HG03460 (cell line): ENCODE data around the gene ALG1L2.
"Not testable (repeated sequence)": the region's sequence is repeated elsewhere in the genome, so short reads cannot be mapped to it uniquely, and the experiment has no call there.

Experiments
- ATAC-seq: cut with Tn5 transposase; IDR thresholded peaks from one replicate; pipeline ENCODE4 v1.9.1; 2021; ENCODE audit not compliant: unreplicated experiment

The ALG1L2 gene

DNA sequence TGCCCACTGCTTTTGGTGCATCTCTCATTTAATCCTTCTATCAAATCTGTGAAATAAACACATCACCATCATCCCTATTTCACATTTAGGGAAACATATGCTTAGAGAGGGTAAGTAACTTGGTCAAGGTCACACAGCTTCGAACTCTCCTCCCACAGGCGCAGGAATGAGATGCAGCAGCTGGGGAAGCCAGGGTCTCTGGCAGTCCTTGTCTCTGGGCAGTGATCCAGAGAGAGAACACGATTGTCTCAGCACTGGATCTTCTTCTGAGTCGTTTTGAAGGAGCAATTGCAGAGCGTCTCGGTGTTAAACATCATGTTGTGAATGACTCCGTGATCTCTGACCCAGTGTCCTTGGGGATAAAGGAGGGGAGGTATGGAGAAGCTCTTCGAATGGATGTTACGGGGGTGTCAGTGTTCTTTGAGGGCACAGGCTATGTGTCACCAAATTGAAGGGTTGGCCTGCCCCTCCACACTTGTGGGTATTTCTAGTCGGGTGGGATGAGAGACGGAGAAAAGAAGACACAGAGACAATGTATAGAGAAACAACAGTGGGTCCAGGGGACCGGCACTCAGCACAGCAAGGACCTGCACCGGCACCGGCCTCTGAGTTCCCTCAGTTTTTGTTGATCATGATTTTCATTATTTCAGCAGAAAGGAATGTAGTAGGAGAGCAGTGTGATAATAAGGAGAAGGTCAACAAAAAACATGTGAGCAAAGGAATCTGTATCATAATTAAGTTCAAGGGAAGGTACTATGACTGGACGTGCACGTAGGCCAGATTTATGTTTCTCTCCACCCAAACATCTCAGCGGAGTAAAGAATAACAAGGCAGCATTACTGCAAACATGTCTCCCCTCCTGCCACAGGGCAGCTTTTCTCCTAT, 41.5 kb downstream of the ALG1L2 start:
- ATAC-seq: not testable (repeated sequence)

DNA sequence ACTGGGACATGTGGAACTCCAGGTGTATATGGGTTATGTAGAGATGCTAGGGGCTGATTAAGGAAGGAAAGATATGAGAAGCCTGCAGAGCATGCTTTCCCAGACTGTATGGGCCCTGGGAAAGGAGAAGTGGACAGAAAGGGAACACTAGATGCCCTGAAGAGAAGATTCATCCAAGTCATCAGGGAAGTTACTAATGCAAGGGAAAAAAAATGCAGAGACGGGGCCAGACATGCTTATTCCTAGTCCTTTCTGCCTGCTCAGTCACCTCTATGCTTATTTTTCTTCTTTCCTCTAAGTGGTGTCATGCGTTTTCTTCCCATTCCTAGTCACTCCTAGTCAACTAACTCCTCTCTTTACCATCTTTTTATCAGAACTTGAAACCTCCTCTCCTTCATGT, 43.8 kb downstream of the ALG1L2 start:
- ATAC-seq: not testable (repeated sequence)

DNA sequence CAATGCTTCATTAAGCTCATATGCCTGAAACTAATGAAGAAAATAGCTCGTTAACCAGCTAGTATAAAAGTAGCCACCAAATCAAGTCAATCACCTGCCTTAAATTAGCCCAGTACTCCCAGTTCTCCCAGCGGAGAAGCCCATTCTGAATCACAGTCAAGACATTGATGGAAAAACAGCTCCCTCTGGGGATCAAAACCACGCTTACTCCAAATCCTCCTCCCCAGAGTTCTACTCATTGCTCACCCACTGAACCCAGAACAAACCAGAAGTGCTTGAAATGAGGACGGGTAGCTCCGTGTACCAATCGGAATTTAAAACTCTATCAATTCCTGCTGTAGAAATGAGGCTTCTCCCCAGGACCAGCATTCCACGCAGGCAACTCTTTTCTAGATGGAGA, 54.7 kb downstream of the ALG1L2 start:
- not testable (repeated sequence) for ATAC-seq

DNA sequence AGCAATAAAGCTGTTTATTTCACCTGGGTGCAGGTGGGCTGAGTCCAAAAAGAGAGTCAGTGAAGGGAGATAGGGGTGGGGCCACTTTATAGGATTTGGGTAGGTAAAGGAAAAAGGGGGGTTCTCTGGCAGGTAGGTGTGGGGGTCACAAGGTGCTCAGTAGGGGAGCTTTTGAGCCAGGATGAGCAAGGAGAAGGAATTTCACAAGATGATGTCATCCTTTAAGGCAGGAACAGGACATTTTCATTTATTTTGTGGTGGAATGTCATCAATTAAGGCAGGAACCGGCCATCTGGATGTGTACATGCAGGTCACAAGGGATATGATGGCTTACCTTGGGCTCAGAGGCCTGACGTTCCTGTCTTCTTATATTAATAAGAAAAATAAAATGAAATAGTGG, 56.1 kb downstream of the ALG1L2 start:
- not testable (repeated sequence) for ATAC-seq

DNA sequence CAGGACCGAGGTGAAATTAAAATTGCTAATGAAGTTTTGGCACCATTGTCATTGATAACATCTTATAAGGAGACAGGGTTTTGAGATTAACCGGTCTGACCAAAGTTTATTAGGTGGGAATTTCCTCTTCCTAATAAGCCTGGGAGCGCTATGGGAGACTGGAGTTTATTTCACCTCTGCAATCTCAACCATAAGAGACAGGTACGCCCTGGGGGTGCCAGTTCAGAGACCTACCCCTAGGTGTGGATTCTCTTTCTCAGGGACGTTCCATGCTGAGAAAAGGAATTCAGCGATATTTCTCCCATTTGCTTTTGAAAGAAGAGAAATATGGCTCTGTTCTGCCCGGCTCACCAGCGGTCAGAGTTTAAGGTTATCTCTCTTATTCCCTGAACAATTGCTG, 57.4 kb downstream of the ALG1L2 start:
- not testable (repeated sequence) for ATAC-seq

DNA sequence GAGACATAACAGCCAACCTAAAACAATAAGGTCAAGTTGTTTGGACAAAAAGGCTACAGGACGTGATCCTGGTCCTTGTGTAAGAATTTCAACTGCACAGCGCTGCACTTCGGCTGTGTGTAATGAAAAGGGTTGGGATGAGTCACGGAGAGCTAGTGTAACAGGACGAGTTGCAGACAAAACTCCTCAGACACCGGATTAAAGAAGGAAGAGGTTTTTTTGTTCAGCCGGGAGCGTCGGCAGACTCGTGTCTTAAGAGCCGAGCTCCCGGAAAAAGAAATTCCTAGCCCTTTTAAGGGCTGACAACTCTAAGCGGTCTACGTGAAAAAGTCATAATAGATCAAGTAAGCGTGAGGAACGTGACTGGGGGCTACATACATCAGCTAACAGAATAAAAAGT, 59.1 kb downstream of the ALG1L2 start:
- not testable (repeated sequence) for ATAC-seq

DNA sequence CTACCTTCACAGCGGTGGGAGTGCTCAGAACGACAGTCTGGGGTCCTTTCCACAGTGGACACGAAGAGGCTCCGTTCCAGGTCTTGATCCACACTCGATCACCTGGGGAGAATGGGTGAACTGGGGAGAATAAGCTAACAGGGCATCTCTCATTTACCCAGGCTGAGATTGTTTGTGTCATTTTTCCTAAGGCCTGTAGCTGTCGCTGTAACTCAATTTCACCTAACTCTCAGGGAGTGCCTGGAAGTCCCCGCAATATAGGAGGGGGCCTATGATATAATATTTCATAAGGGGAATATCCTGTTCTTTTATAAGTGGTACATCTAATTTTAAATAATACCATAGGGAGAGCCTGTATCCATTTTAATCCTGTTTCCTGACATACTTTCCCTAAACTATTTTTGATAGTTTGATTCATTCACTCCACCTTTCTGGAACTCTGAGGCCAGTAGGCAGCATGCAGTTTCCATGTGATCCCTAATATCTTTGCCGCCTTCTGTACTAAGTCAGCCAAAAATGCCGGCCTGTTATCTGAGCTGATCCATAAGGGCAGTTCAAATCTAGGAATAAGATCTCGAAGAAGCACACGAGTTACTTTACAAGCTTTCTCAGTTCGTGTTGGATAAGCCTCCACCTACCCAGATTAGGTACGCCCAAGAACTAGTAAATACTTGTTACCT, 62.2 kb downstream of the ALG1L2 start:
- ATAC-seq: not testable (repeated sequence)

DNA sequence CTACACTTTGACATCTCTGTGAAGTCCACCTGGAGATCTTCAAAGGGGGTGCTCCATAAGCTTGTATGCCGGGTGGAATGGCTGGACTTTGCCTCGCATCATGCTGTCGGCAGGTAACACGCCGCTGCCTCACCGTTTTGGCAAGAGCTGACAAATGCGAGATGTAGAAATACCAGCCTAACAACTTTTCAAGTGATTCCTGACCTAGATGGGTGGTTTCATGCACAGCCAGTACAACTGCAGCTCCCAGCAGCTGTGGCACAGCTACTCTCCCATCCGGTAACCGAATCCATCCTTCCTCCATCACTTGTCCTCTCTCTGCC, 62.7 kb downstream of the ALG1L2 start:
- ATAC-seq: not testable (repeated sequence)

DNA sequence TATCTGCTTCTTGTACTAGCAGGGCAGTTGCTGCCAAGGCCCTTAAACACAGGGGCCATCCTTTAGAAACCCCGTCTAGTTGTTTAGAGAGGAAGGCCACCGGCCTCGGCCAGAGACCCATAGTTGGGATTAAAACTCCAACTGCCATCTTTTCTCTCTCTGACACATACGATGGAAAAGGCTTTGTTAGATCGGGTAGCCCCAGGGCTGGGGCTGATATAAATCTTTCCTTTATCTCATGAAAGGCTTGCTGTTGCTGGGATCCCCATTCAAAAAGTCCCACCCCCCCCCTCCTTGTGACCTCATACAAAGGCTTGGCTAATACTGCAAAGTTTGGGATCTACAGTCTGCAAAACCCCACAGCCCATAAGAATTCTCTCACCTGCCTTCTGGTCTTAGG, 63.8 kb downstream of the ALG1L2 start:
- not testable (repeated sequence) for ATAC-seq

DNA sequence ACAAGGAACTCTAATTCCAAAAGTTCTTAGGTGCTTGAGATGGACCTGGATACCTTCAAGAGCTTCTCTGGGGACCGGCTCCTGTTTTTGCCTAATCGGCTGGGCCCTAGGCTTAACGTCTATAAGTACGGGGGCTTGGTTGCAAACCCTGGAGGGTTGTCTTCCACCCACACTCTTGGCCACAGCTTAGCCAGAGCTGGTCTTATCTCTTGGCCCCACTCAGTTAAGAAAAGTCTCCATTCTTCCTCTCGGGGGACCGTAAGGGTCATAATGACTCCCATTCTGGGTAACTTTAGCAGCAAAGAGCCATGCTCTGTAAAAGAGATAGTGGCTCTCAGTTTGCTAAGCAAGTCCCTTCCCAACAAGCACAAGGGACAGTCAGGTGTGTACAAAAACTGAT, 64.8 kb downstream of the ALG1L2 start:
- ATAC-seq: not testable (repeated sequence)
